ENCODE measurements around the gene EPB41L3. TPM values are rescaled to one million over a fixed set of nuclear protein-coding genes. Genes with fewer than 3 reads are reported as not detected.
A peak's percentile ranks its signal among the peaks of the same experiment; 100 is the strongest.
"Not testable (repeated sequence)": the region's sequence is repeated elsewhere in the genome, so short reads cannot be mapped to it uniquely, and the experiment has no call there.

EPB41L3 gene
- total RNA-seq, 3 donors from 2014 or later = 35.4 to 178 (median 90.5) TPM

DNA sequence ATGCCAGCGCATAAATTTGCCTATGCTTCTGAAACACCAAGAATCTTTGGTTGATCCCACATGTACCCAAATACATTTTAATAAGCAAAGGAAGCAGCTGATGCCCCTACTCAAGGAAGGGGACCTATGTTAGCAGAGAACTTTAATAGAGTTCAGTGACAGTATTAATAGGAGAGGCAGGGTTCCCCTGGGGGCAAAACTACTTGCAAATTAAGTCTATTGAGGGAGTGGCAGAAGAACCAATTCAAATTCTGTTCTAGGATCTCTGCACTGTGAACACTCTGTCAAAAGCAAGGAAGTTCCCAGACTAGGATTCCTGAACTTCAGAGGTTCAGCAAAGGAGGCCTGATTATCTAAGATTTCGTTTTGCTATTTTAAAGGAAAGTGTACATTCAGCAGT lies 47.5 kb downstream of the EPB41L3 start:
- no peak for TF ChIP-seq CTCF (IDR thresholded peaks at IDR 0.05)
- TF ChIP-seq POLR2AphosphoS5 (IDR thresholded peaks at IDR 0.05) = no peak
- no peak for TF ChIP-seq POLR2A (IDR thresholded peaks at IDR 0.05)
- H3K4me3 ChIP-seq = no peak overlapping the region
- no peaks in the 10 kb centered on the region for H3K27me3 ChIP-seq
- intact Hi-C loops (cut with DNase I; ENCODE audit: low total_unique reads) = no loop called here
- no peaks in the 10 kb centered on the region for H3K36me3 ChIP-seq
- no peak for DNase-seq (ENCODE audit: low spot score in 2 of 2)
- H3K4me1 ChIP-seq = no peaks in the 10 kb centered on the region
- H3K9me3 ChIP-seq = no peaks in the 10 kb centered on the region
- no peak overlapping the region for H3K27ac ChIP-seq

- intact Hi-C loops (cut with DNase I; ENCODE audit: low total_unique reads) = no loop called here
- Histone ChIP-seq H3K36me3 (no peaks in the 10 kb centered on the region), H3K27ac (no peak overlapping the region), H3K9me3 (no peaks in the 10 kb centered on the region), H3K4me3 (no peak overlapping the region), H3K27me3 (no peaks in the 10 kb centered on the region), H3K4me1 (no peaks in the 10 kb centered on the region)
- no peak for DNase-seq (ENCODE audit: low spot score in 2 of 2)
- TF ChIP-seq CTCF (IDR thresholded peaks at IDR 0.05) (no peak), POLR2AphosphoS5 (IDR thresholded peaks at IDR 0.05) (no peak), POLR2A (IDR thresholded peaks at IDR 0.05) (no peak)
These were observed 52.9 kb downstream of the EPB41L3 start for GRCh38 chr18:5490753-5491480.

DNA sequence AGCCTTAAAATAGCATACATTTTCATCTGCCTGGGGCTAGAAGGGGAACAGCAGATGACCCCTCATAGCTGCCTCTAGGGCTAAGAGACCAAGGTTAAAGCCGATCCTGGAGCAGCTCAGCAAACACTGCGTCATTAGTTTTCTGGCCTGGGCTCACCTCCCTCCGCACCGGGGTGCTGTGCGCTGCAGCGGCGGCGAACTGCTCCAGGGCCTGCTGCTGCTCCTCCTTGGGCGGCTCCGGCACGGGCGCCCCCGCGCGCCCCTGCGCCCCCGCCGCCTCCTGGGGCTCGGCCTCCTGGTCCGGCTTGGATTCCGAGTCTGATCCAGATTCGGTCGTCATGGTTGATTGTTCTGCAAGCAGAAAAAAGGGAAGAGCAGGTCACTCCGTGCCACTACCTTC lies 55.0 kb downstream of the EPB41L3 start:
- H3K27me3 ChIP-seq = no peaks in the 10 kb centered on the region
- DNase-seq (ENCODE audit: low spot score in 2 of 2) = no peak
- H3K27ac ChIP-seq = no peak overlapping the region
- TF ChIP-seq POLR2AphosphoS5 (IDR thresholded peaks at IDR 0.05) (no peak), CTCF (IDR thresholded peaks at IDR 0.05) (no peak), POLR2A (IDR thresholded peaks at IDR 0.05) (no peak)
- H3K9me3 ChIP-seq = no peaks in the 10 kb centered on the region
- intact Hi-C loops (cut with DNase I; ENCODE audit: low total_unique reads) = no loop called here
- peak overlapping the region in 2 of 3 donors; percentile 14 to 52 for H3K4me3 ChIP-seq
- H3K4me1 ChIP-seq = no peaks in the 10 kb centered on the region
- no peaks in the 10 kb centered on the region for H3K36me3 ChIP-seq

DNA sequence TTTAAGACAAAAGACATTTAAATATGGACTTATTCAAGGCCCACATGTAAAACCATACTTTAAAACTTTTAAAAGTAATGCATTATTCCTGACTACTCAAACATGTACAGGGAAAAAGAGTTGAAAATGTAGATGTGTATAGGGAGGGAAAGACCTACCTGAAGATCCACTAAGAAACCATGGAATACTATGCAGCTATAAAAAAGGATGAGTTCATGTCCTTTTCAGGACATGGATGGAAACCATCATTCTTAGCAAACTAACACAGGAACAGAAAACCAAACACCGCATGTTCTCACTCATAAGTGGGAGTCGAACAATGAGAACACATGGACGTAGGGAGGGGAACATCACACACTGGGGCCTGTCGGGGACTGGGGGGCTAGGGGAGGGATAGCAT lies 55.8 kb downstream of the EPB41L3 start:
- H3K27me3 ChIP-seq; H3K27ac ChIP-seq; H3K36me3 ChIP-seq; H3K4me1 ChIP-seq; intact Hi-C loops (cut with DNase I; ENCODE audit: low total_unique reads); H3K9me3 ChIP-seq; H3K4me3 ChIP-seq; DNase-seq (ENCODE audit: low spot score in 2 of 2): not testable (repeated sequence)

DNA sequence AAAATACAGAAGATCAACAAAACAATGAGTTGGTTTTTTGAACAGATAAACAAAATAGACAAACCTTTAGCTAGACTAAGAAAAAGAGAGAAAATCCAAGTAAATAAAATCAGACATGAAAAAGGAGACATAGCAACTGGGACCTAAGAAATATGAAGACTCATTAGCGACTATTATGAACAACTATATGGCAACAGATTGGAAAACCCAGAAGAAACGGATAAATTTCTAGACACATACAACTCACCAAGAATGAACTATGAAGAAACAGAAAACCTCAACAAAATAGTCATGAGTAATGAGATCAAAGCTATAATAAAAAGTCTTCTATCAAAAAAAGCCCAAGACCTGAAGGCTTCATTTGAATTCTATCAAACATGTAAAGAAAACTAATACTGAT lies 59.3 kb downstream of the EPB41L3 start:
- intact Hi-C loops (cut with DNase I; ENCODE audit: low total_unique reads) = no loop called here
- H3K4me1 ChIP-seq = no peaks in the 10 kb centered on the region
- TF ChIP-seq CTCF (IDR thresholded peaks at IDR 0.05) (no peak), POLR2A (IDR thresholded peaks at IDR 0.05) (no peak), POLR2AphosphoS5 (IDR thresholded peaks at IDR 0.05) (no peak)
- no peak overlapping the region for H3K4me3 ChIP-seq
- H3K9me3 ChIP-seq = no peaks in the 10 kb centered on the region
- H3K27ac ChIP-seq = no peak overlapping the region
- H3K36me3 ChIP-seq = no peaks in the 10 kb centered on the region
- no peak for DNase-seq (ENCODE audit: low spot score in 2 of 2)
- no peaks in the 10 kb centered on the region for H3K27me3 ChIP-seq
